ENCODE results near the gene WDR1.

DNA sequence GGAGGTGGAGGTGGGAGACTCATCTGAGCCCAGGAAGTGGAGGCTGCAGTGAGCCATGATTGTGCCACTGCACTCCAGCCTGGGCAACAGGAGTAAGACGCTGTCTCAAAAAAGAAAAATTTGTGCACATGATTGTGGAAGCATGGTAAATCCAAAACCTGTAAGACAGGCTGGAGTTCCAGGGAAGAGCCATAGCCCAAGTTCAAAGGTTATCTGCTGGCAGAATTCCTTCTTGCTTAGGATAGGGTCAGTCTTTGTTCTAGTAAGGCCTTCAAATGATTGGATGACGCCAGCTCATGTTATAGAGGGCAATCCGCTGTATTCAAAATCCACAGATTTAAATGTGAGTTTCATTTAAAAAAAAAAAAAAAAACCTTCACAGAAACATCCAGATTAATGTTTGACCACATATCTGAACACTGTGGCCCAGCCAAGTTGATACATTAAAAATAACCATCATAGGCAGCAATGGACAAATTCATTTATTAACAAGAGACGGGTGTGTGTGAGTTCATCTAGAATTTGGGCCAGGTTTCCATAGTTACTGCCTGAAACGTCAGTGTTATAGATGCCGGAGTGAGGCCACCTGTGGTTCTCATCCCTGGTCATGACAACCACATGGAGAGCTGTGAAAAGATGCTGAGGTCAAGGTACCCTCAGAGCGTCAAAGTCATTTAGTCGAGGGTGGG, 60.1 kb downstream of the WDR1 start:
- TF ChIP-seq, protein P1, sequence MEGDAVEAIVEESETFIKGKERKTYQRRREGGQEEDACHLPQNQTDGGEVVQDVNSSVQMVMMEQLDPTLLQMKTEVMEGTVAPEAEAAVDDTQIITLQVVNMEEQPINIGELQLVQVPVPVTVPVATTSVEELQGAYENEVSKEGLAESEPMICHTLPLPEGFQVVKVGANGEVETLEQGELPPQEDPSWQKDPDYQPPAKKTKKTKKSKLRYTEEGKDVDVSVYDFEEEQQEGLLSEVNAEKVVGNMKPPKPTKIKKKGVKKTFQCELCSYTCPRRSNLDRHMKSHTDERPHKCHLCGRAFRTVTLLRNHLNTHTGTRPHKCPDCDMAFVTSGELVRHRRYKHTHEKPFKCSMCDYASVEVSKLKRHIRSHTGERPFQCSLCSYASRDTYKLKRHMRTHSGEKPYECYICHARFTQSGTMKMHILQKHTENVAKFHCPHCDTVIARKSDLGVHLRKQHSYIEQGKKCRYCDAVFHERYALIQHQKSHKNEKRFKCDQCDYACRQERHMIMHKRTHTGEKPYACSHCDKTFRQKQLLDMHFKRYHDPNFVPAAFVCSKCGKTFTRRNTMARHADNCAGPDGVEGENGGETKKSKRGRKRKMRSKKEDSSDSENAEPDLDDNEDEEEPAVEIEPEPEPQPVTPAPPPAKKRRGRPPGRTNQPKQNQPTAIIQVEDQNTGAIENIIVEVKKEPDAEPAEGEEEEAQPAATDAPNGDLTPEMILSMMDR (IDR thresholded peaks at IDR 0.05): no peak
- TF ChIP-seq POLR2A (IDR thresholded peaks at IDR 0.05): no peak

Data from testis (tissue), 2 donors.